Adipocyte (in vitro differentiated cells): Measurements from ENCODE around the gene SNED1.

ENCODE experiments used
- DNase-seq: peaks from one replicate; pipeline ENCODE4 v3.0.0-alpha.2; 2015; ENCODE audit warnings: low read depth
- H3K27me3 ChIP-seq: replicated peaks from 2 replicates; pipeline ENCODE4 v1.7.0; 2013; ENCODE audit warnings: mild to moderate bottlenecking, low read length, moderate library complexity; ENCODE audit not compliant: control insufficient read depth, insufficient read depth
- H3K36me3 ChIP-seq: 2 replicates; pipeline ENCODE4 v1.7.0; 2013; ENCODE audit warnings: low read length, mild to moderate bottlenecking, moderate library complexity; ENCODE audit not compliant: control insufficient read depth, insufficient read depth, severe bottlenecking
- H3K4me1 ChIP-seq: 2 replicates; pipeline ENCODE4 v1.7.0; 2013; ENCODE audit warnings: mild to moderate bottlenecking, low read length, moderate library complexity; ENCODE audit not compliant: control insufficient read depth, insufficient read depth
- H3K4me3 ChIP-seq: 2 replicates; pipeline ENCODE4 v1.7.0; 2013; ENCODE audit warnings: mild to moderate bottlenecking, low read length, moderate library complexity
- H3K9ac ChIP-seq: 2 replicates; pipeline ENCODE4 v1.7.0; 2013; ENCODE audit warnings: mild to moderate bottlenecking, low read length, moderate library complexity
- H3K9me3 ChIP-seq: 2 replicates; pipeline ENCODE4 v1.7.0; 2013; ENCODE audit warnings: mild to moderate bottlenecking, low read length, moderate library complexity; ENCODE audit not compliant: control insufficient read depth

The SNED1 gene

GRCh38 chr2:241039416-241039815 lies 41.0 kb downstream of the SNED1 start:
- Histone ChIP-seq H3K9me3 (no peaks in the 10 kb centered on the region), H3K27me3 (no peaks in the 10 kb centered on the region), H3K4me1 (no peaks in the 10 kb centered on the region), H3K9ac (no peak overlapping the region), H3K36me3 (peaks cover 78% of the 10 kb centered on the region), H3K4me3 (no peak overlapping the region)
- no peak for DNase-seq

GRCh38 chr2:241040081-241040803 lies 41.8 kb downstream of the SNED1 start:
- no peak for DNase-seq

DNA sequence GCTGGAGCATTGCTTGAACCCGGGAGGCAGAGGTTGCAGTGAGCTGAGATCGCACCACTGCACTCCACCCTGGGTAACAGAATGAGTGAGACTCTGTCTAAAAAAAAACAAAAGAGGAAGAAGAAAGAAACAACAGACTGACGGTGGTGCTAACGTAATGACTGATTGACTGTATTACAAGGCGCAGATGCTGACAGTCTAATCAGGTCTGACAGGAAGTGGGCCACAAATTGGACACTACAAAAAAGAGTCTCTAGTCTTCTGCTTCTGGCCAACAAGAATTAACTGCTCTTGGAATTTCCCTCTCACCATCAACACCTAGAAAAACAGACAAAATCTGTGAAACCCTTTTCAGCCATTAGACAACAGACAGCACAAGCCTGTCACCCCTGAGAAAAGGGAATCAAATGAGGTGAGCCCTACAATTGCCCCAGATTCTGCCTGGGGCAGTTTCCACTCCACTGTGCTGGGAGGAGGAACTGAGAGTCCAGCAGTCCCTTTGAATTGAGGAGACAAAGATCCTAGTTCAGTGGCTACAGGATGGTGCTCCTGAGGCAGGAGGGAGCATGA lies 43.3 kb downstream of the SNED1 start:
- Histone ChIP-seq H3K27me3 (no peaks in the 10 kb centered on the region), H3K36me3 (peaks cover 91% of the 10 kb centered on the region), H3K9ac (no peak overlapping the region), H3K4me1 (no peaks in the 10 kb centered on the region), H3K4me3 (no peak overlapping the region), H3K9me3 (no peaks in the 10 kb centered on the region)
- DNase-seq: no peak

More at GRCh38 chr2:241040081-241040803, 41.8 kb downstream of the SNED1 start:
- no peaks in the 10 kb centered on the region for H3K27me3 ChIP-seq
- no peak overlapping the region for H3K4me3 ChIP-seq
- H3K9me3 ChIP-seq: no peaks in the 10 kb centered on the region
- no peaks in the 10 kb centered on the region for H3K4me1 ChIP-seq
- no peak overlapping the region for H3K9ac ChIP-seq
- H3K36me3 ChIP-seq: peaks cover 81% of the 10 kb centered on the region

DNA sequence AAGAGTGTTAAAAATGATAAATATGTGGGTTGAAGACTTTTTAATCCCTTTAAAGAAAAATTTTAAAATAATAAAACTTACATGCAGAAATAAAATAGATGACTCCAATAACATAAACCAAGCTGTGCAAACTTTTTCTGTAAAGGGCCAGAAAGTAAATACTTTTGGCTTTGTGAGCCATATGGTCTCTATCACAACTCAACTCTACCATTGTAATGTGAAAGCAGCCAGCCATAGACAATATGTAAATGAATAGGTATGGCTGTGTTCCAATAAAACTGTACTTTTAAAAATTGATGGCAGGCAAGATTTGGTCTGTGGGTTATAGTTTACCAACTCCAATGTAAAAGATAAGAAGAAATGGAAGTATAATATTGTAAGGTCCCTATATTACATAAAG lies 45.2 kb downstream of the SNED1 start:
- H3K9ac ChIP-seq: no peak overlapping the region
- H3K9me3 ChIP-seq: no peaks in the 10 kb centered on the region
- no peak overlapping the region for H3K4me3 ChIP-seq
- peaks cover 3% of the 10 kb centered on the region for H3K4me1 ChIP-seq
- DNase-seq: no peak
- no peaks in the 10 kb centered on the region for H3K27me3 ChIP-seq
- peaks cover 84% of the 10 kb centered on the region for H3K36me3 ChIP-seq

DNA sequence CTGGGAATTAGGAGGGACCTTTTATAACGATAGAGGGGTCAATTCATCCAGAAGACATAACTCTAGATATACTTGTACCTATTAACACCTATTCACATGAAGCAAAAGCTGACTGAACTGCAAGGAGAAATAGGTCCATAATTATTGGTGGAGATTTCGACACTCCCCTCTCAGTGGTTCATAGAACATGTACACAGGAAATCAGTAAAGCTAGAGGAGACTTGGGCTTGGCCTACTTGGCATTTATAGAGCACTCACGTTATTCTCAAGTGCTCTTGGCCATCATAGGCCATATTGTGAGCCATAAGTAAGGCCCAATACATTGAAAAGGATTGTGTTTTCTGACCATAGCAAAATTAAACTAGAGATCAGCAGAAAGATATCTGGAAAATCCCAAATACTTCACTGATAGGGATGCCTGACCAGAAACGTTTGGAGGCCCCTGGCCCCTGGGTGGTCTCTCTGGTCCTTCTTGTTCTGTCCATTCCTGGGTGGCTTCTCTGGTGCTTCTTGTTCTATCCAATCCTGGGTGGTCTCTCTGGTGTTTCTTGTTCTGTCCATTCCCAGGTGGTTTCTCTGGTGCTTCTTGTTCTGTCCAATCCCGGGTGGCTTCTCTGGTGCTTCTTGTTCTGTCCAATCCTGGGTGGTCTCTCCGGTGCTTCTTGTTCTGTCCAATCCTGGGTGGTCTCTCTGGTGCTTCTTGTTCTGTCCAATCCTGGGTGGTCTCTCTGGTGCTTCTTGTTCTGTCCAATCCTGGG lies 49.0 kb downstream of the SNED1 start:
- Histone ChIP-seq H3K4me1 (peaks cover 3% of the 10 kb centered on the region), H3K9me3 (no peaks in the 10 kb centered on the region), H3K36me3 (peaks cover 87% of the 10 kb centered on the region), H3K4me3 (no peak overlapping the region), H3K9ac (no peak overlapping the region), H3K27me3 (no peaks in the 10 kb centered on the region)
- no peak for DNase-seq

GRCh38 chr2:241048149-241048948 lies 49.9 kb downstream of the SNED1 start:
- H3K4me3 ChIP-seq: no peak overlapping the region
- no peaks in the 10 kb centered on the region for H3K27me3 ChIP-seq
- H3K9ac ChIP-seq: no peak overlapping the region
- peaks cover 84% of the 10 kb centered on the region for H3K36me3 ChIP-seq
- DNase-seq: no peak
- H3K4me1 ChIP-seq: peaks cover 3% of the 10 kb centered on the region
- H3K9me3 ChIP-seq: no peaks in the 10 kb centered on the region

GRCh38 chr2:241048949-241049343 lies 50.5 kb downstream of the SNED1 start:
- no peaks in the 10 kb centered on the region for H3K9me3 ChIP-seq
- H3K4me3 ChIP-seq: no peak overlapping the region
- no peaks in the 10 kb centered on the region for H3K27me3 ChIP-seq
- H3K36me3 ChIP-seq: peaks cover 85% of the 10 kb centered on the region
- no peak overlapping the region for H3K9ac ChIP-seq
- H3K4me1 ChIP-seq: peaks cover 3% of the 10 kb centered on the region
- no peak for DNase-seq

- no peaks in the 10 kb centered on the region for H3K27me3 ChIP-seq
- H3K4me1 ChIP-seq: peaks cover 3% of the 10 kb centered on the region
- no peak overlapping the region for H3K9ac ChIP-seq
- no peak overlapping the region for H3K4me3 ChIP-seq
- DNase-seq: no peak
- H3K36me3 ChIP-seq: peaks cover 84% of the 10 kb centered on the region
- no peaks in the 10 kb centered on the region for H3K9me3 ChIP-seq
Observed at GRCh38 chr2:241049739-241050623, 51.6 kb downstream of the SNED1 start.

GRCh38 chr2:241050624-241051577 lies 52.5 kb downstream of the SNED1 start:
- peaks cover 3% of the 10 kb centered on the region for H3K4me1 ChIP-seq
- no peak overlapping the region for H3K9ac ChIP-seq
- no peaks in the 10 kb centered on the region for H3K9me3 ChIP-seq
- H3K36me3 ChIP-seq: peaks cover 85% of the 10 kb centered on the region
- no peak for DNase-seq
- H3K27me3 ChIP-seq: no peaks in the 10 kb centered on the region
- no peak overlapping the region for H3K4me3 ChIP-seq
